ENCODE results near the gene CDHR2. TPM values are rescaled to one million over a fixed set of nuclear protein-coding genes. Genes with fewer than 3 reads are reported as not detected.

CDHR2 gene
- total RNA-seq, 4 donors from 2014 or later = 0.07 to 0.27 (median 0.20) TPM; not detected in 1

DNA sequence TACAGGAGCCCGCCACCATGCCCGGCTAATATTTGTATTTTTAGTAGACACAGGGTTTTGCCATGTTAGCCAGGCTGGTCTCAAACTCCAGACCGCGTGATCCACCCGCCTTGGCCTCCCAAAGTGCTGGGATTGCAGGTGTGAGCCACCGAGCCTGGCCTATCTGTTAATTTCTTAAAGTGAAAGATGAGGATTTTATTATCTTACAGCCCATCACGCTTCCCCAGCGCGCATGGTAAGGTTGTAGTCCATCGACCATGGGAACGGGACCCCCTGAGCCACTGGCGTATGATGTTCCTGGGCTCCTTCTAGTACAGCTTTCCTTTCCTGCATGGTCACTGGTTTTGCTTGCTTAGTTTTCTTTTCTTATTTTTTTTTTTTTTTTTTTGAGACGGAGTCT lies 8.7 kb downstream of the CDHR2 start:
- in situ Hi-C loops (cut with MboI; ENCODE audit: low sequenced_read_pairs in 4 of 4) (no loop called here), intact Hi-C loops (cut with DNase I; ENCODE audit: low total_unique reads) (no loop called here)
- H3K27me3 ChIP-seq = peaks cover 9 to 18% (median 17%) of the 10 kb centered on the region in 3 donors
- no peak for TF ChIP-seq POLR2A (IDR thresholded peaks at IDR 0.05)
- TF ChIP-seq, protein P1, sequence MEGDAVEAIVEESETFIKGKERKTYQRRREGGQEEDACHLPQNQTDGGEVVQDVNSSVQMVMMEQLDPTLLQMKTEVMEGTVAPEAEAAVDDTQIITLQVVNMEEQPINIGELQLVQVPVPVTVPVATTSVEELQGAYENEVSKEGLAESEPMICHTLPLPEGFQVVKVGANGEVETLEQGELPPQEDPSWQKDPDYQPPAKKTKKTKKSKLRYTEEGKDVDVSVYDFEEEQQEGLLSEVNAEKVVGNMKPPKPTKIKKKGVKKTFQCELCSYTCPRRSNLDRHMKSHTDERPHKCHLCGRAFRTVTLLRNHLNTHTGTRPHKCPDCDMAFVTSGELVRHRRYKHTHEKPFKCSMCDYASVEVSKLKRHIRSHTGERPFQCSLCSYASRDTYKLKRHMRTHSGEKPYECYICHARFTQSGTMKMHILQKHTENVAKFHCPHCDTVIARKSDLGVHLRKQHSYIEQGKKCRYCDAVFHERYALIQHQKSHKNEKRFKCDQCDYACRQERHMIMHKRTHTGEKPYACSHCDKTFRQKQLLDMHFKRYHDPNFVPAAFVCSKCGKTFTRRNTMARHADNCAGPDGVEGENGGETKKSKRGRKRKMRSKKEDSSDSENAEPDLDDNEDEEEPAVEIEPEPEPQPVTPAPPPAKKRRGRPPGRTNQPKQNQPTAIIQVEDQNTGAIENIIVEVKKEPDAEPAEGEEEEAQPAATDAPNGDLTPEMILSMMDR (IDR thresholded peaks at IDR 0.05 in 4 of 5, conservative IDR thresholded peaks at IDR 0.05 in 1 of 5) = no peak
- no peaks in the 10 kb centered on the region for H3K9me3 ChIP-seq
- no peaks in the 10 kb centered on the region for H3K4me1 ChIP-seq
- DNase-seq (no peak), ATAC-seq (no peak)
- no peak overlapping the region for H3K4me3 ChIP-seq
- no peaks in the 10 kb centered on the region for H3K36me3 ChIP-seq
- H3K27ac ChIP-seq = no peak overlapping the region

DNA sequence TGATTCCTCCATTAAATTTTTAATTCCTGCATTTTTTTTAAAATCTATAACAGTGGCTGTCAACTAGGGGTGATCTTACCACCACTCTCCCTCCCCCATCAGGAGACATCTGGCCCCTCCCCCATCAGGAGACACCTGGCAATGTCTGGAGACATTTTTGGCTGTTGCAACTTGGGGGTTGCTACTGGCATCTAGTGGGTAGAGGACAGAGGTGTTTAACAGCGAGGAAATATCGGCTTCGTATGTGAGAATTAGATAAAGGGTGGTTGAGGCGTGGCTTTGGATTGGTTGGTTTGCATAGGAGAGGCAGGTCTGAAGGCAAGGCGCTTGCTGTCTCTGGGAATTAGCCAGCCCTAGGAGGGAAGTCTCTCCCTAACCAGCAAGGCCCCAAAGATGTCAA lies 10.5 kb downstream of the CDHR2 start:
- no peaks in the 10 kb centered on the region for H3K4me1 ChIP-seq
- H3K27me3 ChIP-seq = no peaks in the 10 kb centered on the region
- intact Hi-C loops (cut with DNase I; ENCODE audit: low total_unique reads) (no loop called here), in situ Hi-C loops (cut with MboI; ENCODE audit: low sequenced_read_pairs in 4 of 4) (no loop called here)
- no peaks in the 10 kb centered on the region for H3K36me3 ChIP-seq
- no peak for DNase-seq
- ATAC-seq = no peak
- H3K4me3 ChIP-seq = no peak overlapping the region
- H3K27ac ChIP-seq = no peak overlapping the region
- TF ChIP-seq, protein P1 (IDR thresholded peaks at IDR 0.05 in 4 of 5, conservative IDR thresholded peaks at IDR 0.05 in 1 of 5) = no peak
- TF ChIP-seq POLR2A (IDR thresholded peaks at IDR 0.05) = no peak
- H3K9me3 ChIP-seq = no peaks in the 10 kb centered on the region

DNA sequence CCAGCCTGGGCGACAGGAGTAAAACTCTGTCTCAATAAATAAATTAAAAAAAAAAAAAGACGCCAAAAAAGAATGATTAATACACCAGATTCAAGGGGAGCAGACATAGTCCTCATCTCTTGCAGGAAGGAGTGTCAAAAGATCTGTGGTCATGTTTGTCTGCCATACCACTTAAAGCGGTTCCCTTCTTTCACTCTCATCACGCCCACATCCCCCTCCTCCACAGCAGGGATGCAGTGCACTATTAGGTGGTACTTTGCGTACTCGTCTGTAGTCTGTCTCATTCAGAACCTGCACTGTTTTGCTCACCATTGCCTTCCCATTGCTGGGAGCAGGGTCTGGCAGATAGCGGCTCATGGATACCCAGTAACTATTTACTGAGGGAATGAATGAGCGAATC lies 11.2 kb downstream of the CDHR2 start:
- no peaks in the 10 kb centered on the region for H3K36me3 ChIP-seq
- H3K27ac ChIP-seq = no peak overlapping the region
- no peaks in the 10 kb centered on the region for H3K4me1 ChIP-seq
- ATAC-seq = no peak
- in situ Hi-C loops (cut with MboI; ENCODE audit: low sequenced_read_pairs in 4 of 4) = no loop called here
- TF ChIP-seq, protein P1 (IDR thresholded peaks at IDR 0.05 in 4 of 5, conservative IDR thresholded peaks at IDR 0.05 in 1 of 5) = no peak
- TF ChIP-seq POLR2A (IDR thresholded peaks at IDR 0.05) = no peak
- H3K9me3 ChIP-seq = no peaks in the 10 kb centered on the region
- H3K4me3 ChIP-seq = no peak overlapping the region
- no peaks in the 10 kb centered on the region for H3K27me3 ChIP-seq
- intact Hi-C loops (cut with DNase I; ENCODE audit: low total_unique reads) = no loop called here
- no peak for DNase-seq

DNA sequence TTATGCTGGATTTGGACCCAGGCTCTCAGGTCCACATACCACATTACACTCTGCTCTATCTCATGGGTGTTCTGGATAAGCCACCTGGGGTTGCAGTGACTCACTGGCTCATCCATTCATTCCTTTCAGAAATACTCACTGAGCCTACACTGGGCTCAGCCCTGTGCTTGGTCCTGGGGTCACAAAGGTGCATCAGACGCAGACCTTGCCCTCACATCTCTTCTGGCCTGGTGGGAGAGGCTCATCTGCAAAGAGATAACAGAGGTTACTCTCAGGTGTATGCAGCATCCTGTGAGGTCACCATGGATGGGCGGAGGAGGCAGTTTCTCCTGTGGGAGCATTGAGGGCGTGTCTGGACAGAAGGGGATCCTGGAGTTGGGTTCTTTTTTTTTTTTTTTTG lies 12.1 kb downstream of the CDHR2 start:
- TF ChIP-seq POLR2A (IDR thresholded peaks at IDR 0.05) = no peak
- TF ChIP-seq, protein P1 (IDR thresholded peaks at IDR 0.05 in 4 of 5, conservative IDR thresholded peaks at IDR 0.05 in 1 of 5) = no peak
- intact Hi-C loops (cut with DNase I; ENCODE audit: low total_unique reads) = no loop called here
- in situ Hi-C loops (cut with MboI; ENCODE audit: low sequenced_read_pairs in 4 of 4) = no loop called here
- no peaks in the 10 kb centered on the region for H3K27me3 ChIP-seq
- H3K9me3 ChIP-seq = no peaks in the 10 kb centered on the region
- no peak overlapping the region for H3K4me3 ChIP-seq
- no peak for ATAC-seq
- no peak for DNase-seq
- no peaks in the 10 kb centered on the region for H3K4me1 ChIP-seq
- no peak overlapping the region for H3K27ac ChIP-seq
- H3K36me3 ChIP-seq = no peaks in the 10 kb centered on the region

DNA sequence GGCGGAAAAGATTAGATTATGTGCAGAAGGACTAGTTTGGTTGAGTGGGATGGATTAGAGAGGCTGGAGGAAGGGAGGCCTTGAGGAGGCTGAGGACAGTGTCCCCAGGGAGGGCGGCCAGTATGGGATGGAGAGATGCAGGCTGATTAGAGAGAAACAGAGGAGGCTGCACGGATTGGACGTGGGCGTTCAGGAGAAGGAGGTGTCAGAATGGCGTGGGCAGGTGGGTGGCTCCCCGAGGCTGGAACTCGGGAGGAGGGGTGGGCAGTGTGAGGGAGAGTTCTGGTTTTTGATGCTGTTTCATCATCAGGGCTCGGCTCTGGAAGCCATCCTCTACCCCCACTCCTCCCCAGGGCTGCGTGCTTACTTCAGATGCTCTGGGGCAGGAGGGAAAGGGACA lies 13.0 kb downstream of the CDHR2 start:
- H3K4me1 ChIP-seq = no peaks in the 10 kb centered on the region
- no peaks in the 10 kb centered on the region for H3K9me3 ChIP-seq
- no peaks in the 10 kb centered on the region for H3K27me3 ChIP-seq
- no peak for ATAC-seq
- no peak overlapping the region for H3K4me3 ChIP-seq
- no peak overlapping the region for H3K27ac ChIP-seq
- no peak for TF ChIP-seq POLR2A (IDR thresholded peaks at IDR 0.05)
- TF ChIP-seq, protein P1 (IDR thresholded peaks at IDR 0.05 in 4 of 5, conservative IDR thresholded peaks at IDR 0.05 in 1 of 5) = no peak
- in situ Hi-C loops (cut with MboI; ENCODE audit: low sequenced_read_pairs in 4 of 4) = no loop called here
- intact Hi-C loops (cut with DNase I; ENCODE audit: low total_unique reads) = no loop called here
- no peaks in the 10 kb centered on the region for H3K36me3 ChIP-seq
- DNase-seq = no peak

Data from gastrocnemius medialis (tissue), 4 donors.